ENCODE results near the gene GNB1.

GNB1 gene

DNA sequence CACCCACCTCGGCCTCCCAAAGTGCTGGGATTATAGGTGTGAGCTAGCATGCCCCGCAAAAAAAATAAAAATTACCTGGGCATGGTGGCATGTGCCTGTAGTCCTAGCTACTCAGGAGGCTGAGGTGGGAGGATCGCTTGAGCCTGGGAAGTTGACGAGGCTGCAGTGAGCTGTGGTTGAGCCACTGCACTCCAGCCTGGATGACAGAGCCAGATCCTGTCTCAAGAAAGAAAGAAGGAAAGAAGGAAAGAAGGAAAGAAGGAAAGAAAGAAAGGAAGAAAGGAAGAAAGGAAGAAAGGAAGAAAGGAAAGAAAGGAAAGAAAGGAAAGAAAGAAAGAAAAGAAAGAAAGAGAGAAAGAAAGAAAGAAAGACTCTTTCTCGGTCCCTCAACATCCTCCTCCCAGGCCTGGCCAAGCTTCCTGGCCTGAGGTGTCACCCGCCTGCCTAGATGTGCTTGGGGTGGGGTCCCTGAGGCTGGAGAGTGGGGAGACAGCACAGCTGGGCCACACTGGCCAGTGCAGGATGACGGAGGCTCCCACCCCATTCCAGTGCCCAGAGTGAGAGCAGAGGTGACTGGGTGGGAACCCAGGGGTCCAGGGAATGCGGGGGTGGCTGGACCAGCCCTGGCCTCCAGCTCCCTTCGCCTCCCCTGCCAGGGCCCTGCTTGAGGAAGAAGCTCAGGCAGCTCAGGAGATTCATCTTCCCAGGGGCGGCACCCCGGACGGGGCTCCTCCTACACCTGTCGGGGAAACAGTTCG lies 10.2 kb upstream of the GNB1 start:
- Histone ChIP-seq H3K9me3 (ENCODE audit: low read length) (no peaks in the 10 kb centered on the region), H3K9ac (ENCODE audit: low read length) (no peak overlapping the region), H3K27me3 (ENCODE audit: control insufficient read depth in 1 of 2, insufficient read depth in 2 of 2, low read length in 2 of 2) (peaks cover under 1 to 1% of the 10 kb centered on the region in 2 donors), H3K4me3 (ENCODE audit: low read depth in 1 of 2, low read length in 2 of 2) (no peak overlapping the region), H3K4me1 (ENCODE audit: insufficient read depth, low read length) (no peaks in the 10 kb centered on the region), H3K27ac (ENCODE audit: low read depth, low read length) (no peak overlapping the region), H3K36me3 (ENCODE audit: insufficient read depth, low read length) (no peaks in the 10 kb centered on the region)

DNA sequence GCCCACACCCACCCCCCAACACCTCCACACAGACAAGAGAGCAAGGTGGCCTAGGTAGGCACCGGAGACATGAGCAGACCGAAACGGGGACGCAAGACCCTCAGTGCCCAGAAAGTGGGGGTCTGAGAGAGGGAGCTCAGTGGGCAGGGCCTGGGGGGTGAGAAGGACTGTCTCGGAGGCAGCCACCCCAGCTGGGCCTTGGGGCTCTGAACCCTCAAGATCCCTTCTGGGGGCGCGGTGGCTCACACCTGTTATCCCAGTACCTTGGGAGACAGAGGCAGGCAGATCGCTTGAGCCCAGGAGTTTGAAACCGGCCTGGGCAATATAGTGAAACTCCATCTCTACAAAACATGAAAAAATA lies 9.1 kb upstream of the GNB1 start:
- no peaks in the 10 kb centered on the region for H3K9me3 ChIP-seq (ENCODE audit: low read length)
- no peak overlapping the region for H3K27ac ChIP-seq (ENCODE audit: low read depth, low read length)
- no peak overlapping the region for H3K4me3 ChIP-seq (ENCODE audit: low read depth in 1 of 2, low read length in 2 of 2)
- H3K9ac ChIP-seq (ENCODE audit: low read length): no peak overlapping the region
- H3K27me3 ChIP-seq (ENCODE audit: control insufficient read depth in 1 of 2, insufficient read depth in 2 of 2, low read length in 2 of 2): peaks cover 10 to 11% of the 10 kb centered on the region in 2 donors
- H3K4me1 ChIP-seq (ENCODE audit: insufficient read depth, low read length): no peaks in the 10 kb centered on the region
- no peaks in the 10 kb centered on the region for H3K36me3 ChIP-seq (ENCODE audit: insufficient read depth, low read length)

DNA sequence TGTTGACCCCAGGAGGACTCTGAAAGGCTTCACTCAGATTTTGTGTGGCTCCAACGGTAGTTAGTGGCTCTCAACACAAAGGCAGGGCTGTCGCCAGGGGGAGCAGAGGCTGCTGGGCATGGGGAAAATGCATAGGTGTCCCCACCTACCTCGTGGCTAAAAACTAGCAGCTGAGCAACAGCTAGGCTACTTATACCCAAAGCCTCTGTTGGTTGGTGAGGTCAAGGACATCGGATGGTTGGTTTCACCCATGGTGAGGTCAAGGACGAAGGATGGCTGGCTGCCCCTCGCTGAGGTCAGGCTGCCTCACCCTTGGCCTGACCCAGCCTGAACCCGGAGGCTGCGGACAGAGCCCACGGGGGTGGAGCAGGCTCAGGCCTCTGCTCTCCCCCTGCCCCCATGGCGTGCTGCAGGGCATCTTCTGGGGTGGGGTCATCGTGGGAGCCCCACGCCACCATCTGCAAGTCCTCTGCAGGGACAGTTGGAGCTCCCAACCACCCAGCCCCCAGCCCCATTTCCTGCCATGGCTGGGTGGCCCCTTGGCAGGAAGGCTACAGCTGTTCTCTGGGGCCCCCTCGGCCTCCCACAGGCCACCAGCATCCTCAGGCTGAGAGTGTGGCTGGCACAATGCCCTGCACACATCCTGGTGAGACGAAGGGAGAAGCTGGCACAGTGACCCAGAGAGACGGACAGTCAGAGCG lies 8.5 kb upstream of the GNB1 start:
- peaks cover 11 to 16% of the 10 kb centered on the region in 2 donors for H3K27me3 ChIP-seq (ENCODE audit: control insufficient read depth in 1 of 2, insufficient read depth in 2 of 2, low read length in 2 of 2)
- no peak overlapping the region for H3K27ac ChIP-seq (ENCODE audit: low read depth, low read length)
- peaks cover 2% of the 10 kb centered on the region for H3K4me1 ChIP-seq (ENCODE audit: insufficient read depth, low read length)
- H3K36me3 ChIP-seq (ENCODE audit: insufficient read depth, low read length): no peaks in the 10 kb centered on the region
- H3K4me3 ChIP-seq (ENCODE audit: low read depth in 1 of 2, low read length in 2 of 2): no peak overlapping the region
- no peak overlapping the region for H3K9ac ChIP-seq (ENCODE audit: low read length)
- H3K9me3 ChIP-seq (ENCODE audit: low read length): no peaks in the 10 kb centered on the region

DNA sequence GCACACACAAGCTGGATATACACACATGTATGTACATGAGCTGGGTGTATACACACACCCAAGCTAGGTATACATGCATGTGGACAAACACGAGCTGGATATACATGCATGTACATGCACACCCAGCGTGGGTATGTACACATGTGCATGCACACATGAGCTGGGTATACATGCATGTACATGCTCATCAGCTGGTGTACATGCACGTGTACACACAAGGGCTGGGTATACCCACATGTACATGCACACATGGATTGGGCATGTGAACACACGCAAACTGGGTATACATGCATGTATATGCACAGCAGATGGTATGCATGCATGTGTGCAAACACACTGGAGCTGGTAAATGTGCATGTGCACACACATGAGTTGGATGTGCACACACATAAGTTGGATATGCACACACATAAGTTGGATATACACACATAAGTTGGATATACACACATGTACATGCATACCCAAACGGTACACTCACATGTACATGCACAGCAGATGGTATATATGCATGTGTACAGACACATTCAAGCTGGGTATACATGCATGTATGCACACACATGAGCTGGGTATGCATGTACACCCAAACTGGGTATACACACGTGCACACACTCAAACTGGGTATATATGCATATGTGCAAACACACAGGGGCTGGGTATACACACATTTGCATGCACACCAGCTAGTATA lies 7.5 kb upstream of the GNB1 start:
- H3K9ac ChIP-seq (ENCODE audit: low read length): no peak overlapping the region
- peaks cover 11 to 19% of the 10 kb centered on the region in 2 donors for H3K27me3 ChIP-seq (ENCODE audit: control insufficient read depth in 1 of 2, insufficient read depth in 2 of 2, low read length in 2 of 2)
- no peak overlapping the region for H3K4me3 ChIP-seq (ENCODE audit: low read depth in 1 of 2, low read length in 2 of 2)
- no peak overlapping the region for H3K27ac ChIP-seq (ENCODE audit: low read depth, low read length)
- H3K4me1 ChIP-seq (ENCODE audit: insufficient read depth, low read length): peaks cover 5% of the 10 kb centered on the region
- H3K36me3 ChIP-seq (ENCODE audit: insufficient read depth, low read length): no peaks in the 10 kb centered on the region
- H3K9me3 ChIP-seq (ENCODE audit: low read length): no peaks in the 10 kb centered on the region

DNA sequence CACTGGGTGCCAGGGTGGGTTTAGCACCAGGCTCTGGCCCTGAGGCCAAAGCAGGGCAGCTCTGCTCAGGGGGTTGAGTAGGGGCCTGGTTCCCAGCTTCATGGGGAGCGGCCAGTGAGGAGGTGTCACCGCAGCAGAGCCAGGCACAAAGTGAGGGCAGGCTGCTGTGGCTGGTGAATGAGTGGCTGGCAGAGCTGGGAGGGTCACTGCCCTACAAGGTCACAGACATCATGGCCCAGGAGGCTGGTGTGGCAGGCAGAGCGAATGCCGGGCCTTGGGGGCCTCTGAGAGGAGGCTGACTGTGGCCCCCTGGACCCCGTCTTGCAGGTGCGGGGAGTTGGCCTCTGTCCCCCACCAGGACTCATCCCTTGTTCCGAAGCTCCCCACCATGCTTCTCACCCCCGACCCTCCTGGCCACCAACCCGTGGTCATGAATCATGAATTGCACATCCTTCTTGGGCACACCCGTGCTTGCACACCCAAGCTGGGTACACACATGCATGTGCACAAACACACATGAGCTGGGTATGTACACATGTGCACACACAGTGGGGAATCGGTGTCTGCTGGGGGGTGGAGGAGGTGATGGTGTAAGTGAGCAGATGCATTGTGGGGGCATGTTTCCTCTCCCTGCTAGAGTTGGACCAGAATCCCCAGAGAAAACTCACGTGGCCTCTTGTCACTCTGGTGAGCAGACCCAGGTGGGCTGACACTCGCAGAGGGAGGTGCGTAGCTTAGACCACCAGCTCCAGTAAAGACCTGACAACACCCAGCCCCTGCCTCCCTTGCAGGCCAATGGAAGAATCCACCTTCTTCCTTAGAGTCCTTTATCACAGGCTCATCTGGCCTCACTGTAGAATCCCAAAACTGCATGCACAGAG lies 4.8 kb upstream of the GNB1 start:
- no peak overlapping the region for H3K9ac ChIP-seq (ENCODE audit: low read length)
- H3K27me3 ChIP-seq (ENCODE audit: control insufficient read depth in 1 of 2, insufficient read depth in 2 of 2, low read length in 2 of 2): peaks cover 11 to 19% of the 10 kb centered on the region in 2 donors
- H3K9me3 ChIP-seq (ENCODE audit: low read length): no peaks in the 10 kb centered on the region
- H3K4me3 ChIP-seq (ENCODE audit: low read depth in 1 of 2, low read length in 2 of 2): no peak overlapping the region
- H3K27ac ChIP-seq (ENCODE audit: low read depth, low read length): no peak overlapping the region
- H3K36me3 ChIP-seq (ENCODE audit: insufficient read depth, low read length): no peaks in the 10 kb centered on the region
- H3K4me1 ChIP-seq (ENCODE audit: insufficient read depth, low read length): peaks cover 11% of the 10 kb centered on the region

DNA sequence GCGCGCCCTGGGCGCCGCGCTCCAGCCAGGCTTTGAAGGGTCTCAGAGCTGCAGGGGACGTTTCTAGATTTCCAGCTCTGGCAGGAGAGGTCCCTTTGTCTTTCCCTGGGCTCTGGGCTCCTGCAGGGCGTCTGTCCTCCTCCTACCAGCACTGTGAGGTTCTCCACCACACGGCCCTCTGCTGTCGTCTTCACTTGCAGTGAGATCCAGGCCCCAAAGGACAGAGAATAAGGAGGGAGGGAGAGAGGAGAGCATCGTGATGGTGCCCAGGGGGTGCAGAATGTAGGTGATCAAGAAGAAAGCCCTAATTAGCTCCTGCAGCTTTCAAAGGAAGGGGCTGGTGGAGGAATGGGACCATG lies 4.2 kb upstream of the GNB1 start:
- no peak overlapping the region for H3K27ac ChIP-seq (ENCODE audit: low read depth, low read length)
- H3K4me1 ChIP-seq (ENCODE audit: insufficient read depth, low read length): peaks cover 11% of the 10 kb centered on the region
- H3K9ac ChIP-seq (ENCODE audit: low read length): no peak overlapping the region
- no peaks in the 10 kb centered on the region for H3K36me3 ChIP-seq (ENCODE audit: insufficient read depth, low read length)
- H3K4me3 ChIP-seq (ENCODE audit: low read depth in 1 of 2, low read length in 2 of 2): no peak overlapping the region
- H3K9me3 ChIP-seq (ENCODE audit: low read length): no peaks in the 10 kb centered on the region
- H3K27me3 ChIP-seq (ENCODE audit: control insufficient read depth in 1 of 2, insufficient read depth in 2 of 2, low read length in 2 of 2): peaks cover 11 to 19% of the 10 kb centered on the region in 2 donors

DNA sequence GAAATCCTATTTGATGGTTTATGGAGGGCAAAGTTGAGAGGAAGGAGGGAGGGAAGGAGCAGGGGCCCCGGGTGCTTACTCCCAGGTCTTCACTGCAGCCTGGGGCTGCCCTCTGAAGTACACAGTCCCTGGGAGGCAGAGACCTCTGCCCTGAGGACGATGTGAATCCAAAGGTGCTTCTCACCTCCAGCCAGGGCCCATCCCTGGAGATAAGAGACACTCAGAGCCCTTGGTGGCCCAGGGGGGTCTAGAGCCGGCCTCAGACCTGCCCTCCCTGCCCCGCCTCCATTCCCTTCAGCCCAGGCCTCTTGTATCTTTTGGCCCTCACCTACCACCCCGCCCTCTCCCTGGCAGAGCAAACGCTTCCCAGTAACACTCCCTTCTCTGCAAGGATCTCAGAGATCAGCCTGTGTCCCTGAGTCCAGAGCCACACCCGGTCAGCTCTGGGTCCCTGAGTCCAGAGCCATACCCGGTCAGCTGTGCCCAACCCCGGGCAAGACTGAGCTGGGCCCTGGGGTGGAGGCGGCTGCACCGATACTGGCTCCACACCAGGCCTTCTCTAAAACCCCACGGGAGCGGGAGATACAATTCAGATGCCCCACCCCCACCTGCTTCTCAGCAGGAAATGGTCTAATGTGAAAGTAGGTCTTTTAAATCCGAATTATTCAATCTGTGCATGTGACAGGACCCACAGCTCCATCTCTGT lies 3.6 kb upstream of the GNB1 start:
- peaks cover 11 to 19% of the 10 kb centered on the region in 2 donors for H3K27me3 ChIP-seq (ENCODE audit: control insufficient read depth in 1 of 2, insufficient read depth in 2 of 2, low read length in 2 of 2)
- H3K4me1 ChIP-seq (ENCODE audit: insufficient read depth, low read length): peaks cover 11% of the 10 kb centered on the region
- no peaks in the 10 kb centered on the region for H3K9me3 ChIP-seq (ENCODE audit: low read length)
- H3K27ac ChIP-seq (ENCODE audit: low read depth, low read length): no peak overlapping the region
- no peak overlapping the region for H3K9ac ChIP-seq (ENCODE audit: low read length)
- H3K36me3 ChIP-seq (ENCODE audit: insufficient read depth, low read length): no peaks in the 10 kb centered on the region
- no peak overlapping the region for H3K4me3 ChIP-seq (ENCODE audit: low read depth in 1 of 2, low read length in 2 of 2)

DNA sequence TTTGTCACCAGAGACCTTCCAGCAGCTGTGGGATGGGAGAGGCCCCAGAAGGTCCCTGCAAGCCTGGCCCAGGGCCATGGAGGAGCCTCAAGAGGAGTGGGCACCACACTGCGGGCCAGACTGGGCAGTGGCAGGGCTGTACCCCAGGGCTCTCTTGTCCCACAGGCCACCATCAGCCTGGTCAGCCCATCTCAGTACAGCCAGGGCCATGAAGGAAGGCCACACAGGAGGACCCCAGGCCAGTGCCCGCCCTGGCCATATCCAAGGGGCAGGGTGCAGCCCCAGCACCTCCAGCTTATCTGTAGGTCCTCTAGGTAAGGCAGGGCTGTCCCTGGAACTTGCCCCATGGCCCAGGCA lies 3.1 kb upstream of the GNB1 start:
- Histone ChIP-seq H3K4me1 (ENCODE audit: insufficient read depth, low read length) (peaks cover 16% of the 10 kb centered on the region), H3K4me3 (ENCODE audit: low read depth in 1 of 2, low read length in 2 of 2) (no peak overlapping the region)

DNA sequence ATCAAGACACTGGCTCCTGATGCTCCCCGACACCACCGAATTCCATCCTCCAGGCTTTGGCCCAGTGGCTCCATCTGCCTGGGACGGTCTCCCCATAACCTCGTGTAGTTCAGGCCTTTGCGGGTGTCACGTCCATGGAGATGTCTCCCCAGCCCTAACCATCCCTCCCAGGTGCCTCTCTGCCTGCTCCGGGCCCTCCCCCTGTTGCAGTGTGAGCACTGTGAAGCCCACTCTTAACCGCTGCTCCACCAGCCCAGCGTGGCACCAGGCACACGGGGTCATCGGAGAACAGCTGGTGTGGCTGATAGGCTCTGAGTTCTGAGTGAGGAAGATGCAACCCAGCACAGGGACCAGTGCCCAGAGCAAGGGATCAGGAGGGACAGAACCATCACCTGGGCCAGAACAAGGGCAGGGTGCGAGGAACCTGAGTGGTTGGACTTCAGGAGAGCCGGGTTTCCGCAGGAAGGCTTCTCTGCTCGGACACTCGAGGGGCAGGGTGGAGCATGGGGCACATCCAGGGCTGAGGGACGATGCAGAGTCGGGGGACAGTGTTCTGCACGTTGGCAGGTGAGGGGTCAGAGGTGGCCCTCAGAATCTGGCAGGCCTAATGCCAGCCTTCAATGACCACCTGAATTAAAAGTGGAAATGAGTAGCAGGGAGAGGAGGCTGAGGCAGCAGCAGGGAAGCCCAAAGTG lies 2.6 kb upstream of the GNB1 start:
- Histone ChIP-seq H3K4me1 (ENCODE audit: insufficient read depth, low read length) (peaks cover 21% of the 10 kb centered on the region), H3K36me3 (ENCODE audit: insufficient read depth, low read length) (no peaks in the 10 kb centered on the region), H3K9ac (ENCODE audit: low read length) (no peak overlapping the region), H3K27ac (ENCODE audit: low read depth, low read length) (no peak overlapping the region), H3K27me3 (ENCODE audit: control insufficient read depth in 1 of 2, insufficient read depth in 2 of 2, low read length in 2 of 2) (peaks cover 11 to 19% of the 10 kb centered on the region in 2 donors), H3K4me3 (ENCODE audit: low read depth in 1 of 2, low read length in 2 of 2) (no peak overlapping the region), H3K9me3 (ENCODE audit: low read length) (no peaks in the 10 kb centered on the region)

More for the DNA sequence above, 3.1 kb upstream of the GNB1 start:
- Histone ChIP-seq H3K9me3 (ENCODE audit: low read length) (no peaks in the 10 kb centered on the region), H3K36me3 (ENCODE audit: insufficient read depth, low read length) (no peaks in the 10 kb centered on the region), H3K9ac (ENCODE audit: low read length) (no peak overlapping the region), H3K27me3 (ENCODE audit: control insufficient read depth in 1 of 2, insufficient read depth in 2 of 2, low read length in 2 of 2) (peaks cover 11 to 19% of the 10 kb centered on the region in 2 donors), H3K27ac (ENCODE audit: low read depth, low read length) (no peak overlapping the region)

DNA sequence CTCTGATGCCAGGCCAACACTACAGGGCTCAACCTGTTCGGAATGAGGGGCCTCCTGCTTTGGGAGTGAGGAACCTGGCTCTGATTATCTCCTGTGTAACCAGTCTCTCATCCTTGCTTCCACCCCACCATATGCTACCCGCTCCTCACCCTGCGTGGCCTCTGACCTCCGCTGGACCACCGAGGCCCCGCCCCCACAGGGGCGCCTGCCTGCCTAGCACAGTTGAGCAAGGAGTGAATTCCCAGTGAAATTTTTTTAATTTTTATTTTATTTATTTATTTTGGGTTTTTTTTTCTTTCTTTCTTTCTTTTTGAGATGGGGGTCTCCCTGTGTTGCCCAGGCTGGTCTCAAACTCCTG lies 1.9 kb upstream of the GNB1 start:
- Histone ChIP-seq H3K27ac (ENCODE audit: low read depth, low read length) (no peak overlapping the region), H3K36me3 (ENCODE audit: insufficient read depth, low read length) (no peaks in the 10 kb centered on the region), H3K9me3 (ENCODE audit: low read length) (no peaks in the 10 kb centered on the region), H3K4me3 (ENCODE audit: low read depth in 1 of 2, low read length in 2 of 2) (peak overlapping the region in 1 of 2 donors; percentile 39), H3K9ac (ENCODE audit: low read length) (peak overlapping the region; percentile 81), H3K4me1 (ENCODE audit: insufficient read depth, low read length) (peaks cover 28% of the 10 kb centered on the region), H3K27me3 (ENCODE audit: control insufficient read depth in 1 of 2, insufficient read depth in 2 of 2, low read length in 2 of 2) (peaks cover 11 to 19% of the 10 kb centered on the region in 2 donors)

Measured in muscle layer of colon (tissue), 2 donors.